Measurements from ENCODE around the gene HNRNPAB.
"Not testable (repeated sequence)": the region's sequence is repeated elsewhere in the genome, so short reads cannot be mapped to it uniquely, and the experiment has no call there.

Gene HNRNPAB

DNA sequence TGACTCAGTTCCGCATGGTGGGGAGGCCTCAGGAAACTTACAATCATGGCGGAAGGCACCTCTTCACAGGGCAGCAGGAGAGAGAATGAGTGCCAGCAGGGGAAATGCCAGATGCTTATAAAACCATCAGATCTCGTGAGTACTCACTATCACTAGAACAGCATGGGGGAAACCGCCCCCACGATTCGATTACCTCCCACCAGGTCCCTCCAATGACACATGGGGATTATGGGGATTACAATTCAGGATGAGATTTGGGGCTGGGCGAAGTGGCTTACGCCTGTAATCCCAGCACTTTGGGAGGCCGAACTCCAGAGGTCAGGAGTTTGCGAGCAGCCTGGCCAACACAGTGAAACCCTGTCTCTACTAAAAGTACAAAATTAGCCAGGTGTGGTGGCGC is 6.2 kb upstream of the HNRNPAB start:
- DNase-seq = not testable (repeated sequence)

DNA sequence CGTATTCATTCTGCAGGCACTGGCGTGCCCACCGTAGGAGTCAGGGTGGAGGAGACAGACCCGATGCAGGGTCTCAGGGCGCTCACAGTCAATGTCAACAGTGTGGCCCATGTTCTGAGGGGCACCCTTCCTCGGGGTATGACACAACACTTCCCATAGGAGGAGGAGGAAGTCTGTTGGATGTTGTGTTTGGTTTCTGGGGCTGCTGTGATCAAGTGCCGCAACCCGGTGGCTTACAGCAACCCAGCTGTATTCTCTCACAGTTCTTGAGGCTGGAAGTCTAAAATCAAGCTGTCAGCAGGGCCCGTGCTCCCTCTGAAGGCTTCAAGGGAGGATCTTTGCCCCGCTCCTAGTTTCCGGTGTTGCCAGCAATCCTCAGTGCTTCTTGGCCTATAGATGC is 5.6 kb upstream of the HNRNPAB start:
- DNase-seq = no peak

DNA sequence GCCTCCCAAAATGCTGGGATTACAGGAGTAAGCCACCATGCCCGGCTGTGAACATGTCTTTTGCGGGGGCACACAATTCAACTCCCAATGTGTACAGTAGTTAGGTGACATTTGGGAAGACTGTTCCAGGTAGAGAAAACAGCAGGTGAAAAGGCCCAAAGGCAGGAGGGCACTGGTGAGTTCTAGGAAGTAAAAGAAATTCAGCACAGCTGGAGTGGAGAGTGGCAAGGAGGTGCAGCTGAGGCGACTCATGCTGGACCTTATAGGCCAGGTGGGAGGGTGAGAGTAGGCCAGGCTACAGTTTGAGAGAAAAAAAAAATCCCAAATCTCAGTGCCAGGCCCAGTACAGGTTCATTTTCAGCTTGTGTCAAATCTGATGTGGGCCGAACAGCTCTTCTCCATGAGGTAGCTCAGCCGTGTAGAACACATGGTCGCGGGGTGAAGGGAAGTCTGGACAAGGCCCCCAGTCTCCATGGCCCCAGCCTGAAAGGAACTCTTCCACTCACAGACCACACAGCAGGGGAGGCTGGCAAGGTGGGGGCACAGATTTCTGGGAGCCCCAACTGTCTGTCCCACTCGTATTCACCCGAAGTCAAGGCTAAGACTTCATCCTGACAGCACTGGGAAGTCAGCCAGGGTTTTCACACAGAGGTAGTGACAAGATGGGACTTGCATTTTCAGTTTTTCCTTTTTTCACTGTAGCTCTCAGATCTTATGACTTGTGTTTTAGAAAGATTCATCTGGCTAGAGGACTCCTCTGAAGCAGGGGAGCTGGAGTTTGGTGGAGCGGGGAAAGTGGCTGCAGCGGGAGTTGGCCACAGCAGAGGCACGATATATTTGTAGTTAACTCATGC is 4.5 kb upstream of the HNRNPAB start:
- no peak for DNase-seq

DNA sequence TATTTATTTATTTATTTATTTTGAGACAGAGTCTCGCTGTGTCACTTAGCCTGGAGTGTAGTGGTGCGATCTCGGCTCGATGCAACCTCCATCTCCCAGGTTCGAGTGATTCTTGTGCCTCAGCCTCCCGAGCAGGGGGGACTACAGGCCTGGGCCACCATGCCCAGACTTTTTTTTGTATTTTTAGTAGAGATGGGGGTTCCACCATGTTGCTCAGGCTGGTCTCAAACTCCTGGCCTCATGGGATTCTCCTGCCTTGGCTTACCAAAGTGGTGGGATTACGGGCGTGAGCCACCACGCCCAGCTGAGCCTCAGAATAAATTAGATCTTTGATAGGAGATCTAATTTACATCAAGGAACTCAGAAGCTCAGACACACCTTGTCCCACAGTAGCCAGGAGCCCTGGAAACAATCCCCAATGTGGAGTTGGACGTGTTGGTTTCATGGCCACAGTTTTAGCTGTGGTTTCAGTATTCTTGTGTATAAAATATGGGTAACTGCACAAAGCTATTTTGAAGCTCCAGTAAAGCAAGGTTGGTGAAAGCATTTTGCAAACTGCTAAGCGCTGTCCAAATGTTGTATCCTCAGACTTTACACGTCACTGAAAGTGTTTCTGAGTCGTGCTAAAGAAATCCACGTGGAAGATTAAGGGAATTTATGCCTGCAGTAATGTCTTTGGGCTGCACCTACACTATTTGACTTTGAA is 3.0 kb upstream of the HNRNPAB start:
- DNase-seq = no peak

DNA sequence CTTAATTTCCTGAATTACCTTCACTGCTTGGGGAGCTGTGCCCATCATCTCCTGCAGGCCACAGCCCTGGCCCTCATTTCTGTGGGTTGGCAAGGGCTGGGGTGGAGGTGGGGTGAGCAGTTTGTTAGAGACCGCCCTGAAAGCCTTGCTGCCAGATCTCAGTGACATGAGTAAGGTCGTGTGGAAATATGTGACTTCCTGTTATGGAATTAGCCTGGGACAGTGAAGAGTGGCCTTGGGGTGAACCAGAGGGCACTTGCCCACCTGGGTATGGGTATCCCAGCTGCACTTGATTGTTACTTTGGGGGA is 2.5 kb upstream of the HNRNPAB start:
- DNase-seq = no peak

DNA sequence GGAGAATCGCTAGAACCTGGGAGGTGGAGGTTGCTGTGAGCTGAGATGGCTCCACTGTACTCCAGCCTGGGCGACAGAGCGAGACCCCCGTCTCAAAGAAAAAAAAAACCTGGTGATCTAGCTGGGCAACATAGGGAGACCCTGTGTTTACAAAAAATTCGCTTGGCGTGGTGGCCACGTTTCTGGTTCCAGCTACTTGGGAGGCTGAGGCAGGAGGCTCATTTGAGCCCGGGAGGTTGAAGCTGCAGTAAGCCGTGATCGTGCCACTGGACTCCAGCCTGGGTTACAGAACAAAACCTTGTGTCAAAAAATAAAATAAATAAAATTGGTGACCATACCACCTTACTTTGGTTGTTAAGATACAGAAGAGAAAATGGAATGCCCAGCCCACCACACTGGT is 1.8 kb upstream of the HNRNPAB start:
- no peak for DNase-seq

DNA sequence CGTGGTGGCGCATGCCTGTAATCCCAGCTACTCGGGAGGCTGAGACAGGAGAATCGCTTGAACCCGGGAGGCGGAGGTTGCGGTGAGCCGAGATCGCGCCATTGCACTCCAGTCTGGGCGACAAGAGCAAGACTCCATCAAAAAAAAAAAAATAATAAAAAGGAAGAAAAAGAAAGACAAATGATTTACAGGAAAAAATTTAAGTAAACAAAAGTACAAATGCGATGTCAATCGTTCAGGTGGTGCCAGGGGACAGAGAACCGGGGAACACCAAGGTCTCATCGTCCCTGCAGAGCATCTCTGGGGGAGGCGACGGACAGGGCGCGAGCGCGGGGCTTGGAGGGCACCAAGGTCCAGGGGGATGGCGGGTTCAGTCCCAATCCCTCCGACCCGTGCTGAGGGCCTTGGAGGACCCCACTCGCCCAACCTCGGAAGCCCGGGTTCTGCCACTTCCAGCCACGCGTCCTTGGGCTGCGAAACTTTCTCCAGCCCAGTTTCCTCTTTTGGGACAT is 607 bp upstream of the HNRNPAB start:
- DNase-seq = no peak

DNA sequence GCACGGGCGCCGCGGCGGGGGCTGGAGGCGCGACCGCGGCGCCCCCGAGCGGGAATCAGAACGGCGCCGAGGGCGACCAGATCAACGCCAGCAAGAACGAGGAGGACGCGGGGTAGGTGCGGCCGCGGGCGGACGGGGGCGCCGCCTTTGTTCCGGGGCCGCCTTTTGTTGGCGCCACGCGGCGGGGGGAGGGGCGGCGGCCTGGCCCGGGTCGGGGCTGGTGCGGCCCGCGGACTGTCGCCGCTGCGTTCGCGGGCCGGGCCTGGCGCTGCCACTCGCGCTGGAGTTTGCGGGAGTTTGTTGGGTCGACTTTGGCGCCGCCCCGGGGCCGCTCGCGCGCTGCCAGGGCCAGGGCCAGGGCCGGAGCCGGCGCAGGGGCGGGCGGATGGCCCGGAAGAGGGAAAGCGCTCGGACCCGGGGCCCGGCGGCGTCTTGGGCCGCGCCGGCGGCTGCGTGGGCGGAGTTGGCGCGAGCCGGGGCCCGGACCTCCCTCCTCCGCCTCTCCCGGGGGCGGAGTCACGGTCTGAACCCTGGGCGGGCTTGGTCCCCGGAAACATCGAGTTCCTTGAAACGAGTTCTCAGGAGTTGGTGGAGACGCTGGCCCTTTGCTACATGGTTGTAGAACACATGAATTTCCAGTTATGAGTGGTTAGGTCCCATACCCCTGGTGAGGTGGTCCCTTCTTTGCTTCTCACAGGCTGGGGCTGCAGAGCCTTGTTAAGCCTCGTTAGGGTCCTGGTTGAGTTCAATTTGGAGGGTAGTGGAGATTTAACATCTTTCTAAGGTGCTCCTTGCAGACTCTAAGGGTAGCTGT is 809 bp downstream of the HNRNPAB start:
- DNase-seq = peak; percentile 86

DNA sequence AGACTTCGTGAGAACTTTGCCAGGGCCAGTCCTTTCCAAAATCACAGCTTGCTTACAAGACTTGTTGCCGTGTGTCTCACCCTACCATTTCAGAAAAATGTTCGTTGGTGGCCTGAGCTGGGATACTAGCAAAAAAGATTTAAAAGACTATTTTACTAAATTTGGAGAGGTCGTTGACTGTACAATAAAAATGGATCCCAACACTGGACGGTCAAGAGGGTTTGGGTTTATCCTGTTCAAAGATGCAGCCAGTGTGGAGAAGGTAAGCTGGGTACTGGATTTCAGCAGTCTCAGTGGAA is 1.4 kb downstream of the HNRNPAB start:
- DNase-seq = no peak

DNA sequence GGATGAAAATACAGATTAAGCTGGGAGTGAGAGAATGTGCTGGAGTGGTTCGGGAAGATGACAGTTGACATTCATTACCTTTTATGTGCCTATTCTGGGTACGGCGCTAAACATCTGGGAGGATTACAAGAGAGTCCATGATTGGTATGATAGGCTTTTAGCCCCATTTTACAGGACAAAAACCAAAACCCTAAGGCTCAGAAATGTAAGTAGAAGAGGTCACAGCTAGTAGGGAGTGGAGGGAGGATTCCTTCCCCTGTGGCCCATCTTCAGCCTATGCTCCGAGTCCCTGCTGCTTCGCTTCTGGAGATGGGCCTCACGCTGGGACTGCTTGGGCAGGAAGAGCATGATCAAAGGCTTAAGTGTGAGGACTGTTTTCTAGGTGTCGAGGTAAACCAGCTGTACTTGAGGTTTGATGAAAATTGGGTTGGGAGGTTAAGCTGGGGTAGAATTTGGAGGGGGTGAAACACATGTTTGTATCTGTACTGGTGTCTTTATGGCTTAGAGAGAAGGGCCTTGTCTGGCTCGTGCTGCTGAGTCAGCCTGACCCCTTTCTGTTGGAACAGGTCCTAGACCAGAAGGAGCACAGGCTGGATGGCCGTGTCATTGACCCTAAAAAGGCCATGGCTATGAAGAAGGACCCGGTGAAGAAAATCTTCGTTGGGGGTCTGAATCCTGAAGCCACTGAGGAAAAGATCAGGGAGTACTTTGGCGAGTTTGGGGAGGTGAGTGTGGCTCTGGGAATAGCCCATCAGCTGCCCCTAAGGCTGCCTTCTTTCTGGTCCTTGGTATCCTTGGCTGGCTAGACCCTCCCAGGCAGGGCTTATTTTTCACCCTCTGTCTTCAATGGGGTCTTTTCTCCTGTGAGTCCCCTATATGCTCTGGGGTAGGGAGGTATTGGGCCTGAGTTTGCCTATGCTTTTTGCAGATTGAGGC is 2.1 kb downstream of the HNRNPAB start:
- peak; percentile 24 for DNase-seq

DNA sequence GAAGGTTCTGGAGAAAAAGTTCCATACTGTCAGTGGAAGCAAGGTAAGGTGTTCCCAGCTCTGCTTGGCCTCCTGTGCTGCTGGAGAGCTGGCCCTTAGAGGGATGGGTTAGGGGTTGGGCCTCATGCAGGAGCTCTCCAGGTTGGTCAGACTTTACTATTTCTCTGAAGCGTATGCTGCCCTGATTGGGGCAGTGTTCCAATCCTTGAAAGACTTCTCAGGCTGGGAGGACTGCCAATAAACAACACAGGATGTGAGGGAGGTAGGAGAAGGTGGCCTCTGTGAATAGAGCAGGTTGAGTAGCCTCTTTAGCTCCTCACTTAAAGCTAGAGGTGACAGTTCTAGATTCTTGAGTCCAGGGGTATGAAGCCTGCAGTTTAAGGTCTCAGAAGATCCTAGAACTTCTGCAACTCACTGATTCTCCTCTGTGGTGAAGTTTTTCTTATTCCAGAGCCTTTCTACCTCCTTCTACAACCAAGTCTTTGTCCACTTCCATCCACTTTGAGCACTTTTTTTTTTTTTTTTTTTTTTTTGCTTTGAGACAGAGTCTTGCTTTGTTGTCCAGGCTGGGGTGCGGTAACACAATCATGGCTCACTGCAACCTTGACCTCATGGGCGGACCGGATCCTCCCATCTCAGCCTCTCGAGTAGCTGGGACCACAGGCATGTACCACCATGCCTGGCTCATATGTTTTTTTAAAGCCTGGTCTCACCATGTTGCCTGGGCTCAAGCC is 3.0 kb downstream of the HNRNPAB start:
- DNase-seq = no peak

DNA sequence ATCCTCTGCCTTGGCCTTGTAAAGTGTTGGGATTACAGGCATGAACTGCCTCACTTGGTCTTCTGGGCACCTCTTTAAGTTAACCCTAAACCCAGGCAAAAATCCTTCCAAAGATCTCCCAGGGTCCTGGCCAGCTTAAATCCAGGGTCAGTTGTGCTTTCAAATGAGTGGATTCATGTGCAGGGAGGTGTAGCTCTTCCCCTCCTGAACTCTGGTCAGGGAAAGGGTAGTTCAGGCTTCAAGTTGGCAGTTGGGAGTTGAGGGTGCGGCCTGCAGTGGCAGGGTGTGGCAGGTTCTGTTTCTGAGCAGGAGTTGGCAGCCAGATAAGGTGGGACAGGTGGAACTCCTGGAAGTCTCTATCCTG is 3.6 kb downstream of the HNRNPAB start:
- DNase-seq = no peak

DNA sequence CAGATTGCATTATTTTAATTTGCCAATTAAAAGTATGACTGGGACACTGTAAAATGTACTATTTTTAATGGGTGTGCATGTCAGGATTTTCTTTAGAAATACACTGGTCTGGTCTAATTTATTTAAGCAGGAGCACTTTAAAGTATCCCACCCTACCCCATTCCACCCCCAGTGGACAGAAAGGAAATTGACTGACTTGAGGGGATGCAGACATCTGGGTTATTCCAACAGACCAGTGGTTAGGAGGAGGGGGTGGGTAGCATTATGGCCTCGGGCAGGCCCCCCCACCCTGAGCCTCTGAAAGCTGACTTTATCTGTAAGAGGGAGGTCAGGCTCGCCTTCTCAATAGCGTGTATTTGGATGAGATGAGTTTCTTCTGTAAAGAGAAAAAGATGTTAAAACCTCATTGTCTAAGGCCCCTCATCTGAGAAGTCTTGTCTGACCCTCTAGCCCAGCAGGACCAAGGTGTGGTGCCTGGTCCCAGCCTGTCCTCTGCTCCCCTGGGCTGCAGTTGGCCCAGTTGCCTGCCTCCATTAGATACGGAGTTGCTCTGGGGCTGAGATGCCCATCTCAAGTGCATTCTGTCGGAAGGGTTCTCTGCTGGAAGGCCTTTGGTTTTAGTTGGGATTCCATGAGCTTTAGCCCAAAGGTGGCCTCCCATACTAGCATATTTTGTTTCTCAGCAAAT is 4.4 kb downstream of the HNRNPAB start:
- no peak for DNase-seq

DNA sequence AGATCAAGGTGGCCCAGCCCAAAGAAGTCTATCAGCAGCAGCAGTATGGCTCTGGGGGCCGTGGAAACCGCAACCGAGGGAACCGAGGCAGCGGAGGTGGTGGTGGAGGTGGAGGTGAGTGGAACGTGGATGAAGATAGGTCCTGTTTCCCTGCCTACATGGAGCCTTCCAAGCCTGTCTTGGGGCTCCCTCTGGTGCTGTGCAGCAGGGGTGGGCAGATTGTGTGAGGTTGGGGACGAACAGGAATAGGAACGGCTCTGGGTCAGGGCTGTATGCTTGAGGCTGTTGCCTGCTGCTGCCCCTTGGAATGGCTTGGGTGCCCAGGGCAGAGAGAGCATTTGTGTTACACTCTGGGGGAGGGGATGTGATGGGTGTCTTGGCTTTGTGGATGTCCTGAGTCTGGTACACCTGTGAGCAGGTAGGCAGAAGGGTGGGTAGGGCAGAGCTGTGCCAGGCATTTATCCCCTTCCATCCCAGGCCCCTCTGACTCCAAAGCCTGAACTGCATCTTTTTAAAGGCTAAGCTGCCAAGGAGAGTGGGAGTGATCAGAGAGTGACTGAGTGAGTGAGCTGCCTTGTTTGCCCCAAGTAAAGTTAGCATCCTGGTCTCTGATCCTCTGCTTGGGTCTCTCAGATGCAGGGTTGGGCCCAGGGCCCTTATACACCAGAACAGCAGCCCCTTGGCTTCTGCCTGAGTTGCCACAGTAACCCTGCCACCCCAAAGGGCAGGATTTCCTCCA is 5.2 kb downstream of the HNRNPAB start:
- no peak for DNase-seq

DNA sequence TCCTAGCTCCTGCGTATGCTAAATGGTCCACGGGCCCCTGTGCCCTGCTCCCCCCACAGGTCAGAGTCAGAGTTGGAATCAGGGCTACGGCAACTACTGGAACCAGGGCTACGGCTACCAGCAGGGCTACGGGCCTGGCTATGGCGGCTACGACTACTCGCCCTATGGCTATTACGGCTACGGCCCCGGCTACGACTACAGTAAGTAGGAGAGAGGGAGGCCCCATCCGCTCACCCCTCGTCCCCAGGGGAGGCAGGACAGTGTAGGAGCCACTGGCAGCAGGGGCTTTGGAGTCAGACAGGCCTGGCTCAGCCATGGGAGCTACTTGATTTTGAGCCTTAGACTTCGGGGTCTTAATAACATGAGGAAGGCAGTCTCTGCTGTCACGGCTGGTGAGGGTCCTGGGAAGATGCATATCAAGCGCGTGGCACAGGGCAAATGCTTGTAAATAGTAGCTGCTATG is 5.8 kb downstream of the HNRNPAB start:
- no peak for DNase-seq

DNA sequence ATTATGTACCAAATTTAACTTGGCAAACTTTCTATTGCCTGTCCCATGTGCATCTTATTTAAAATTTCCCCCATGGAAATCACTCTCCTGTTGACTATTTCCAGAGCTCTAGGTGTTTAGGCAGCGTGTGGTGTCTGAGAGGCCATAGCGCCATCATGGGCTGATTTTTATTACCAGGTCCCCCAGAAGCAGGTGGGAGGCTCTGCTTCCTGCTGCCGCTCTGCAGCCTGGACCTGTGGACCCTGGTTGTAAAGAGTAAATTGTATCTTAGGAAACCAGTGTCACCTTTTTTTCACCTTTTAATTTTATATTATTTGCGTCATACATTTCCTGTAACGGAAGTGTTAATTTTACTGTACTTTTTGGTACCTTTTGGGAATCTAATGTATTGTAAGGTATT is 6.4 kb downstream of the HNRNPAB start:
- no peak for DNase-seq

DNA sequence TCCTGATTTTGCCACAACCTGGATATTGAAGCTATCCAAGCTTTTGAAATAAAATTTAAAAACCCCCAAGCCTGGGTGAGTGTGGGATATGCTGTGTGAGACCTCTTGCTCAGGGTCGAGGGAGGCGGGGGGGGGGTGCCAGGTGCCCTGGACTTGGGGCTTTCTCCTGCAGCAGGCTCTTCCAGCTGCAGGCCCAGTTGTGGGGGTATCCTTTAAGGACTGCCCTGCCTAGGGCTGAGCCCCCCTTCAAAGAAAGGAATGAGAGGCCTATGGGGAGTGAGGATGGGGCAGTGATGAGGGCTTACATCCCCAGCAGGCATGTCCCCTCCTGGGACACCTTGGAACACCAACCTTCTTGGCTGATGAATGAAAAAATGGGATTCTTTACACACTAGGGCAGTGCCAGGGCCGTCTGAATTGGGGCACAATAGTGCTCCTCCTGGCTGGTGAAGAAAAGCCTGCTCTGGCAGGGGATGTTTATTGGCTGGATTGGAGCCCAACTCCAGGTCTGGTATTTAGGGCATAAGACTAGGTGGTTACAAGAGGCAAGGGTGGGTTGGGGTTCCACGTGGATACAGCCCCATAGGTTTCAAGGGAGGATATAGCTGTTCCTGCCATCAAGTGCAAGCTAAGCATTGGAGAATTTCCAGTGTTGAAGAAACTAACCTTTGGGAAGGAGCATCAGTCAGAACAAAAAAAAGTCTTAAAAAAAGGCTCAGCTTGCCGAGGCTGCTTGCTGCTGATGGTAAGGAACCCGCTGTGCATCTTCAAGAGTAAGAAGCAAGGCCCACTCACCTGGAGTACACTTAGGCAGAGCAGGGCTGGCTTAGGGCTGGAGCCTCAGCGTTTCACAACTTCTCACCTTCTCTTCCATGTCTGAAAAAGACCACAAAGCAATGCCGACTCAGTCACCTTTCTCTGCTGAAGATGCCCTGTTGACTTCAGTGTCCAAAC is 7.0 kb downstream of the HNRNPAB start:
- no peak for DNase-seq

DNA sequence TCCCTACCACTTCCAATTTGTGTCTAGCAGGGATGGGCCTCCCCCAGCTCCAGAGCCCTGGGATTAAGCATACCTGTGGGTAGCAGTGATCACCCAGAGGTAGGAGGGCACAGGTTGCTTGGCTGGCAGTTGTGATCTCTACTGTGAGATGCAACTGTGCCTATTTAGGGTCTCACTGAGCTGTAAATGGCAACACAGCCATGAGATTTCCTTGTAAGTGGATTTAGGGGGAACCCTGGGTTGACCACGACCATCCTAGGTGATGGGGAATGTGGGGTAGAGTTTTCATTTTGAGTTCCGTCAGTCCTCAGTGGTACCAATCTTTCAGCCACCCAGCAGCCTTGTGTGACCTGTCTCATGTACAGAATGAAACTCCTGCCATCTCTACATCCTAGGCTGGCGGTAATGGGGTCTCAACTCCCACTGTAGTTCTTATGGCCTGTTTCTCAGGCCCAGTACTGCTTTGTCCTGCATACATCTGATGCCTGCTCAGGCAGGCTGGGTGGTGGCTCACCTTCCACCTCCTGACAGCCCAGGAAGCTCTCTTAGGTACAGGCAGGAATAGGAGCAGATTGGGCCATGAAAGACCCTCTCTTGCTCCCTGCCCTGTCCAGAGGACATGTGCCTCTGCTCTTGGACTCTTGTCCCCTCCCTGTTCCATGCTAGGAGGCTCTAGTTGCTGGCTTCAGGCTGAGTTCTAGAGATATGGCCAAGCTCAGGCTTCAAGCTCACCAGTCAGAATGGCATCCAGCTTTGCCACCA is 8.1 kb downstream of the HNRNPAB start:
- no peak for DNase-seq

All from CD4-positive, alpha-beta T cell treated with Interleukin-17A for 4 hours (primary cell).